WTC11 (cell line): ENCODE results near the gene ASCL2. TPM values are rescaled to one million over a fixed set of nuclear protein-coding genes. Genes with fewer than 3 reads are reported as not detected.
A peak's percentile ranks its signal among the peaks of the same experiment; 100 is the strongest.

Experiments used
- ATF1 ChIP-seq: sonication (generic); formaldehyde crosslinking; IDR thresholded peaks from 2 replicates; pipeline ENCODE4 v1.8.1; 2023; ENCODE audit warnings: mild to moderate bottlenecking, moderate library complexity, missing genetic modification reagents
- ELF4 ChIP-seq: sonication (generic); formaldehyde crosslinking; IDR thresholded peaks from 2 replicates; pipeline ENCODE4 v1.8.1; 2022; ENCODE audit warnings: low read depth, mild to moderate bottlenecking, moderate library complexity, missing genetic modification reagents
- ETV6 ChIP-seq: sonication (generic); formaldehyde crosslinking; IDR thresholded peaks from 2 replicates; pipeline ENCODE4 v1.8.1; 2022; ENCODE audit warnings: mild to moderate bottlenecking, missing genetic modification reagents
- FOXJ3 ChIP-seq: sonication (generic); formaldehyde crosslinking; IDR thresholded peaks from 2 replicates; pipeline ENCODE4 v1.9.0; 2021; ENCODE audit warnings: missing genetic modification reagents, mild to moderate bottlenecking, borderline replicate concordance
- FOXK1 ChIP-seq: sonication (generic); formaldehyde crosslinking; IDR thresholded peaks from 2 replicates; pipeline ENCODE4 v1.8.0; 2022; ENCODE audit warnings: mild to moderate bottlenecking, moderate library complexity, missing genetic modification reagents
- FOXP1 ChIP-seq: sonication (generic); formaldehyde crosslinking; IDR thresholded peaks from 2 replicates; pipeline ENCODE4 v1.8.0; 2022; ENCODE audit warnings: missing genetic modification reagents, mild to moderate bottlenecking, moderate library complexity, borderline replicate concordance
- GRHL2 ChIP-seq: fragments of 250-450 bp; sonication (Bioruptor Pico); IDR thresholded peaks from 2 replicates; pipeline ENCODE4 v1.8.0; 2022; ENCODE audit warnings: mild to moderate bottlenecking, moderate library complexity; ENCODE audit not compliant: insufficient replicate concordance, severe bottlenecking
- GTF2I ChIP-seq: fragments of 250-450 bp; sonication (Bioruptor Pico); conservative IDR thresholded peaks from 2 replicates; pipeline ENCODE4 v1.4.0; 2021; ENCODE audit warnings: mild to moderate bottlenecking
- HMGA2 ChIP-seq: fragments of 250-450 bp; sonication (Bioruptor Pico); IDR thresholded peaks from 2 replicates; pipeline ENCODE4 v1.4.0; 2021; ENCODE audit warnings: mild to moderate bottlenecking, moderate library complexity
- JUN ChIP-seq: sonication (generic); formaldehyde crosslinking; IDR thresholded peaks from 2 replicates; pipeline ENCODE4 v1.8.0; 2023; ENCODE audit warnings: mild to moderate bottlenecking, missing genetic modification reagents
- NR2C2 ChIP-seq: sonication (generic); formaldehyde crosslinking; IDR thresholded peaks from 2 replicates; pipeline ENCODE4 v1.8.0; 2022; ENCODE audit warnings: mild to moderate bottlenecking, missing genetic modification reagents
- RELA ChIP-seq: sonication (generic); formaldehyde crosslinking; IDR thresholded peaks from 2 replicates; pipeline ENCODE4 v1.8.1; 2022; ENCODE audit warnings: missing genetic modification reagents, mild to moderate bottlenecking, borderline replicate concordance
- RORB ChIP-seq: fragments of 250-450 bp; sonication (Bioruptor Pico); IDR thresholded peaks from 2 replicates; pipeline ENCODE4 v1.9.0; 2021; ENCODE audit warnings: mild to moderate bottlenecking
- SMAD4 ChIP-seq: sonication (generic); formaldehyde crosslinking; IDR thresholded peaks from 2 replicates; pipeline ENCODE4 v1.8.0; 2022; ENCODE audit warnings: mild to moderate bottlenecking, missing genetic modification reagents
- SP1 ChIP-seq: sonication (generic); formaldehyde crosslinking; conservative IDR thresholded peaks from 2 replicates; pipeline ENCODE4 v1.8.1; 2022; ENCODE audit warnings: missing genetic modification reagents
- TCF7 ChIP-seq: sonication (generic); formaldehyde crosslinking; IDR thresholded peaks from 2 replicates; pipeline ENCODE4 v1.8.0; 2022; ENCODE audit warnings: mild to moderate bottlenecking, low read depth, missing genetic modification reagents, moderate library complexity
- TEAD4 ChIP-seq: sonication (generic); formaldehyde crosslinking; IDR thresholded peaks from 2 replicates; pipeline ENCODE4 v1.8.0; 2022; ENCODE audit warnings: mild to moderate bottlenecking, missing genetic modification reagents
- TP53 ChIP-seq: sonication (generic); formaldehyde crosslinking; IDR thresholded peaks from 2 replicates; pipeline ENCODE4 v1.8.1; 2023; ENCODE audit warnings: mild to moderate bottlenecking, missing genetic modification reagents
- ZNF232 ChIP-seq: sonication (generic); formaldehyde crosslinking; IDR thresholded peaks from 2 replicates; pipeline ENCODE4 v1.8.0; 2022; ENCODE audit warnings: mild to moderate bottlenecking, missing genetic modification reagents
- total RNA-seq: library from RNA; stranded (reverse); gene quantifications from 3 replicates; pipeline ENCODE4 v1.2.3, GENCODE V29; 2021
- TF ChIP-seq, protein P1 (sequence below): sonication (generic); formaldehyde crosslinking; IDR thresholded peaks from 2 replicates; pipeline ENCODE4 v1.8.0; 2023; ENCODE audit warnings: missing genetic modification reagents
- TF ChIP-seq, protein P2 (sequence below): fragments of 250-450 bp; sonication (Bioruptor Pico); IDR thresholded peaks from 2 replicates; pipeline ENCODE4 v1.8.0; 2021; ENCODE audit warnings: mild to moderate bottlenecking
- TF ChIP-seq, protein P3 (sequence below): sonication (generic); formaldehyde crosslinking; IDR thresholded peaks from 2 replicates; pipeline ENCODE4 v1.8.0; 2022; ENCODE audit warnings: mild to moderate bottlenecking, missing genetic modification reagents
- TF ChIP-seq, protein P4 (sequence below): sonication (generic); formaldehyde crosslinking; IDR thresholded peaks from 2 replicates; pipeline ENCODE4 v1.8.0; 2023; ENCODE audit warnings: missing genetic modification reagents, mild to moderate bottlenecking, borderline replicate concordance
- TF ChIP-seq, protein P5 (sequence below): sonication (generic); formaldehyde crosslinking; IDR thresholded peaks from 2 replicates; pipeline ENCODE4 v1.8.1; 2022; ENCODE audit warnings: mild to moderate bottlenecking, moderate library complexity, missing genetic modification reagents
- TF ChIP-seq, protein P6 (sequence below): sonication (generic); formaldehyde crosslinking; IDR thresholded peaks from 2 replicates; pipeline ENCODE4 v1.8.1; 2023; ENCODE audit warnings: mild to moderate bottlenecking, missing genetic modification reagents, moderate library complexity
- TF ChIP-seq, protein P7 (sequence below): sonication (generic); formaldehyde crosslinking; conservative IDR thresholded peaks from 2 replicates; pipeline ENCODE4 v1.8.1; 2022; ENCODE audit warnings: mild to moderate bottlenecking, missing genetic modification reagents

The ASCL2 gene
- total RNA-seq, 1 experiment from 2014 or later: 0.24 TPM

DNA sequence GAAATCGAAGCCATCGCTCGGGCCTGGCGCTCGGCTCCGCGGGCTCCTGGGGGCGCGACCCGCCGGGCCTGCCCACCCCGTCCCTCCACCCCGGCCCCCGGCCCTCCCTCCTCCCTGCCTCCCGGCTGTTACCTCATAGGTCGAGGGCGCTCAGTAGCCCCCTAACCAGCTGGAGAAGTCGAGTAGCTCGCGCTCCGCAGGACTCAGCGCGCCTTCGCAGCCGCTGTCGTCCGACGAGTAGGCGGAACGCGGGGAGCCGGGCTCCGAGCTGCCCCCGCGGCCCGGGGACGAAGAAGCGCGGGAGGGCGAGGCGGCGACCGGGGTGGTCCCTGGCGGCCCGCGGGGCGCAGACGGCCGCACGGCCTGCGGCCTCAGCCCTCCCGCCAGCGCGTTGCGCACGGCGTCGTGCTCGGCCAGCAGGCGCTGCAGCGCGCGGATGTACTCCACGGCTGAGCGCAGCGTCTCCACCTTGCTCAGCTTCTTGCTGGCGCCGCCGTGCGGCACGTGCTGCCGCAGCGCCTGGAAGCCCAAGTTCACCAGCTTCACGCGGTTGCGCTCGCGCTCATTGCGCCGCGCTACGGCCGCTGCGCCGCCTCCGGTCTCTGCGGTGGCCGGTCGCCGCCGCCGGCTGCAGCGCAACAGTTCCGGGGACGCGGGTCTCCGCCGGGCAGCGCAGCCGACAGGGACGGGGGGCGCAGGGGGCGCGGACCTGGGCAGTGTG is 627 bp downstream of the ASCL2 start (continued):
- TF ChIP-seq, protein P1, sequence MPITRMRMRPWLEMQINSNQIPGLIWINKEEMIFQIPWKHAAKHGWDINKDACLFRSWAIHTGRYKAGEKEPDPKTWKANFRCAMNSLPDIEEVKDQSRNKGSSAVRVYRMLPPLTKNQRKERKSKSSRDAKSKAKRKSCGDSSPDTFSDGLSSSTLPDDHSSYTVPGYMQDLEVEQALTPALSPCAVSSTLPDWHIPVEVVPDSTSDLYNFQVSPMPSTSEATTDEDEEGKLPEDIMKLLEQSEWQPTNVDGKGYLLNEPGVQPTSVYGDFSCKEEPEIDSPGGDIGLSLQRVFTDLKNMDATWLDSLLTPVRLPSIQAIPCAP (CRISPR knock-in tag): peak; percentile 99
- TF ChIP-seq, protein P2, sequence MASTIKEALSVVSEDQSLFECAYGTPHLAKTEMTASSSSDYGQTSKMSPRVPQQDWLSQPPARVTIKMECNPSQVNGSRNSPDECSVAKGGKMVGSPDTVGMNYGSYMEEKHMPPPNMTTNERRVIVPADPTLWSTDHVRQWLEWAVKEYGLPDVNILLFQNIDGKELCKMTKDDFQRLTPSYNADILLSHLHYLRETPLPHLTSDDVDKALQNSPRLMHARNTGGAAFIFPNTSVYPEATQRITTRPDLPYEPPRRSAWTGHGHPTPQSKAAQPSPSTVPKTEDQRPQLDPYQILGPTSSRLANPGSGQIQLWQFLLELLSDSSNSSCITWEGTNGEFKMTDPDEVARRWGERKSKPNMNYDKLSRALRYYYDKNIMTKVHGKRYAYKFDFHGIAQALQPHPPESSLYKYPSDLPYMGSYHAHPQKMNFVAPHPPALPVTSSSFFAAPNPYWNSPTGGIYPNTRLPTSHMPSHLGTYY (CRISPR knock-in tag): no peak
- TF ChIP-seq NR2C2 (CRISPR knock-in tag) (peak; percentile 92), GTF2I (no peak), ATF1 (CRISPR knock-in tag) (peak; percentile 96; the same call in 1 of the 2 replicates), TCF7 (peak; percentile 99), RELA (CRISPR knock-in tag) (peak; percentile 99), ZNF232 (CRISPR knock-in tag) (peak; percentile 99), FOXK1 (CRISPR knock-in tag) (peak; percentile 99), SP1 (CRISPR knock-in tag) (peak; percentile 82), JUN (CRISPR knock-in tag) (peak; percentile 98), ELF4 (peak; percentile 94), RORB (CRISPR knock-in tag) (no peak), TEAD4 (CRISPR knock-in tag) (peak; percentile 98), ETV6 (peak; percentile 100), GRHL2 (CRISPR knock-in tag) (no peak), FOXP1 (CRISPR knock-in tag) (peak; percentile 100), TP53 (CRISPR knock-in tag) (peak; percentile 100), SMAD4 (peak; percentile 97), HMGA2 (CRISPR knock-in tag) (no peak), FOXJ3 (CRISPR knock-in tag) (0 out of 2 replicates have a peak, but pooled peaks have one; percentile 63)
- TF ChIP-seq, protein P3, sequence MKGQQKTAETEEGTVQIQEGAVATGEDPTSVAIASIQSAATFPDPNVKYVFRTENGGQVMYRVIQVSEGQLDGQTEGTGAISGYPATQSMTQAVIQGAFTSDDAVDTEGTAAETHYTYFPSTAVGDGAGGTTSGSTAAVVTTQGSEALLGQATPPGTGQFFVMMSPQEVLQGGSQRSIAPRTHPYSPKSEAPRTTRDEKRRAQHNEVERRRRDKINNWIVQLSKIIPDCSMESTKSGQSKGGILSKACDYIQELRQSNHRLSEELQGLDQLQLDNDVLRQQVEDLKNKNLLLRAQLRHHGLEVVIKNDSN: peak; percentile 88
- TF ChIP-seq, protein P4, sequence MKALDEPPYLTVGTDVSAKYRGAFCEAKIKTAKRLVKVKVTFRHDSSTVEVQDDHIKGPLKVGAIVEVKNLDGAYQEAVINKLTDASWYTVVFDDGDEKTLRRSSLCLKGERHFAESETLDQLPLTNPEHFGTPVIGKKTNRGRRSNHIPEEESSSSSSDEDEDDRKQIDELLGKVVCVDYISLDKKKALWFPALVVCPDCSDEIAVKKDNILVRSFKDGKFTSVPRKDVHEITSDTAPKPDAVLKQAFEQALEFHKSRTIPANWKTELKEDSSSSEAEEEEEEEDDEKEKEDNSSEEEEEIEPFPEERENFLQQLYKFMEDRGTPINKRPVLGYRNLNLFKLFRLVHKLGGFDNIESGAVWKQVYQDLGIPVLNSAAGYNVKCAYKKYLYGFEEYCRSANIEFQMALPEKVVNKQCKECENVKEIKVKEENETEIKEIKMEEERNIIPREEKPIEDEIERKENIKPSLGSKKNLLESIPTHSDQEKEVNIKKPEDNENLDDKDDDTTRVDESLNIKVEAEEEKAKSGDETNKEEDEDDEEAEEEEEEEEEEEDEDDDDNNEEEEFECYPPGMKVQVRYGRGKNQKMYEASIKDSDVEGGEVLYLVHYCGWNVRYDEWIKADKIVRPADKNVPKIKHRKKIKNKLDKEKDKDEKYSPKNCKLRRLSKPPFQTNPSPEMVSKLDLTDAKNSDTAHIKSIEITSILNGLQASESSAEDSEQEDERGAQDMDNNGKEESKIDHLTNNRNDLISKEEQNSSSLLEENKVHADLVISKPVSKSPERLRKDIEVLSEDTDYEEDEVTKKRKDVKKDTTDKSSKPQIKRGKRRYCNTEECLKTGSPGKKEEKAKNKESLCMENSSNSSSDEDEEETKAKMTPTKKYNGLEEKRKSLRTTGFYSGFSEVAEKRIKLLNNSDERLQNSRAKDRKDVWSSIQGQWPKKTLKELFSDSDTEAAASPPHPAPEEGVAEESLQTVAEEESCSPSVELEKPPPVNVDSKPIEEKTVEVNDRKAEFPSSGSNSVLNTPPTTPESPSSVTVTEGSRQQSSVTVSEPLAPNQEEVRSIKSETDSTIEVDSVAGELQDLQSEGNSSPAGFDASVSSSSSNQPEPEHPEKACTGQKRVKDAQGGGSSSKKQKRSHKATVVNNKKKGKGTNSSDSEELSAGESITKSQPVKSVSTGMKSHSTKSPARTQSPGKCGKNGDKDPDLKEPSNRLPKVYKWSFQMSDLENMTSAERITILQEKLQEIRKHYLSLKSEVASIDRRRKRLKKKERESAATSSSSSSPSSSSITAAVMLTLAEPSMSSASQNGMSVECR (CRISPR knock-in tag): peak; percentile 99
- TF ChIP-seq, protein P5, sequence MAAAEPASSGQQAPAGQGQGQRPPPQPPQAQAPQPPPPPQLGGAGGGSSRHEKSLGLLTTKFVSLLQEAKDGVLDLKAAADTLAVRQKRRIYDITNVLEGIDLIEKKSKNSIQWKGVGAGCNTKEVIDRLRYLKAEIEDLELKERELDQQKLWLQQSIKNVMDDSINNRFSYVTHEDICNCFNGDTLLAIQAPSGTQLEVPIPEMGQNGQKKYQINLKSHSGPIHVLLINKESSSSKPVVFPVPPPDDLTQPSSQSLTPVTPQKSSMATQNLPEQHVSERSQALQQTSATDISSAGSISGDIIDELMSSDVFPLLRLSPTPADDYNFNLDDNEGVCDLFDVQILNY (CRISPR knock-in tag): peak; percentile 99
- TF ChIP-seq, protein P6, sequence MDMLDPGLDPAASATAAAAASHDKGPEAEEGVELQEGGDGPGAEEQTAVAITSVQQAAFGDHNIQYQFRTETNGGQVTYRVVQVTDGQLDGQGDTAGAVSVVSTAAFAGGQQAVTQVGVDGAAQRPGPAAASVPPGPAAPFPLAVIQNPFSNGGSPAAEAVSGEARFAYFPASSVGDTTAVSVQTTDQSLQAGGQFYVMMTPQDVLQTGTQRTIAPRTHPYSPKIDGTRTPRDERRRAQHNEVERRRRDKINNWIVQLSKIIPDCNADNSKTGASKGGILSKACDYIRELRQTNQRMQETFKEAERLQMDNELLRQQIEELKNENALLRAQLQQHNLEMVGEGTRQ: peak; percentile 83
- TF ChIP-seq, protein P7, sequence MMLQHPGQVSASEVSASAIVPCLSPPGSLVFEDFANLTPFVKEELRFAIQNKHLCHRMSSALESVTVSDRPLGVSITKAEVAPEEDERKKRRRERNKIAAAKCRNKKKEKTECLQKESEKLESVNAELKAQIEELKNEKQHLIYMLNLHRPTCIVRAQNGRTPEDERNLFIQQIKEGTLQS (CRISPR knock-in tag): peak; percentile 89
